ENCODE results near the gene ERBB3. TPM values are rescaled to one million over a fixed set of nuclear protein-coding genes. Genes with fewer than 3 reads are reported as not detected.

ERBB3 gene
- total RNA-seq, 1 experiment from 2014 or later, result 56.5 TPM

DNA sequence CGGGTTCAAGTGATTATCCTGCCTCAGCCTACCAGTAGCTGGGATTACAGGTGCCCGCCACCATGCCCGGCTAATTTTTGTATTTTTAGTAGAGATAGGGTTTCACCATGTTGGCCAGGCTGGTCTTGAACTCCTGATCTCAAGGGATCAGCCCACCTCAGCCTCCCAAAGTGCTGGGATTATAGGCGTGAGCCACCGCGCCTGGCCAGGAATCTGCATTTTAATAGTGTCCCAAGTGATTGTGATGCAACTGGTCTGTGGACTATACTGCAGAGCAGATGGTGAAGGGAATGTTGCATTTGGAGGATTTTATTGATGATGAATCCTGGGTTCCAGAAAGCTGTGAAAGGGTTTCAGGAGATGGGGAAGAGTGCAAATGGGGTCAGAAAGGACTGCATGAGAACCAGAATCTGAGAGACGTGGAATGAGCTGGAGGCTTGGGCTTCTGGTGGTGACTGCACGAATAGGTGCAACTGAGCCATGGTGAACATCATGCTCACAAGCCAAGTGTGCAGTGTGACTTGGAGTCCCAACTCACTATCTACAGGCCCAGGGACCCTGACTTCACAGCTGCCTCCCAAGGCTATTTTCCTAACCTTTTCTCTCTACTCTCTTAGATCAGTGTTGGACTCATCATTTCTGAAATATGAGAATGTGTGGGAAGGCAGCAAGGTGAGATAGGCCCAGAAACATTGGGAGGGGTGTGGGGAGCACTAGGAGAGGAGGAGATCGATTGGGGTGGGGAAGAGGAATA, 33.8 kb upstream of the ERBB3 start:
- H3K36me3 Mint-ChIP-seq (ENCODE audit: insufficient read depth in 1 of 3, low read depth in 3 of 3), result peaks cover 21 to 39% (median 31%) of the 10 kb centered on the region in 3 experiments
- Histone ChIP-seq H3K27me3 (ENCODE audit: insufficient read depth, low read length) (no peaks in the 10 kb centered on the region), H3K4me2 (ENCODE audit: insufficient read depth, insufficient read length, low read length) (no peak overlapping the region), H3T11ph (ENCODE audit: low read length) (no peak overlapping the region), H2BK15ac (ENCODE audit: low read depth, low read length) (no peak overlapping the region), H4K5ac (ENCODE audit: insufficient read length, low read depth, low read length) (no peak overlapping the region), H2BK120ac (ENCODE audit: low read depth, low read length, poor library complexity, severe bottlenecking) (no peak overlapping the region), H3K4ac (ENCODE audit: low read depth, low read length) (no peak overlapping the region), H3K56ac (ENCODE audit: insufficient read length, low read depth, low read length) (no peak overlapping the region), H2AFZ (ENCODE audit: low read length) (no peak overlapping the region), H2BK12ac (ENCODE audit: insufficient read length, low read depth, low read length) (no peak overlapping the region), H2AK5ac (ENCODE audit: insufficient read length, low read length) (no peak overlapping the region), H3K9ac (ENCODE audit: extremely low read depth, insufficient read length, low read length) (no peak overlapping the region), H4K20me1 (ENCODE audit: control insufficient read depth, insufficient read depth, insufficient read length) (peaks cover 3% of the 10 kb centered on the region), H3K23ac (ENCODE audit: insufficient read length, low read depth, low read length) (no peak overlapping the region), H3K18ac (ENCODE audit: insufficient read length, low read depth, low read length) (peak overlapping the region; percentile 40), H3K79me2 (ENCODE audit: insufficient read depth, low read length) (peaks cover 11% of the 10 kb centered on the region; the same call in 1 of the 2 replicates), H3K79me1 (ENCODE audit: insufficient read depth, low read depth, low read length, poor library complexity, severe bottlenecking) (no peaks in the 10 kb centered on the region), H3K27ac (ENCODE audit: insufficient read length, low read depth, low read length) (peak overlapping the region; percentile 63), H3K23me2 (ENCODE audit: insufficient read length, low read depth, low read length, poor library complexity, severe bottlenecking) (no peaks in the 10 kb centered on the region), H3K14ac (ENCODE audit: insufficient read depth, low read length) (no peak overlapping the region), H2BK5ac (ENCODE audit: insufficient read length, low read length) (no peak overlapping the region), H2BK20ac (ENCODE audit: low read depth, low read length, poor library complexity, severe bottlenecking) (no peak overlapping the region), H3K4me1 (ENCODE audit: insufficient read depth, low read length) (no peaks in the 10 kb centered on the region), H4K91ac (ENCODE audit: insufficient read length, low read depth, low read length) (no peak overlapping the region), H4K8ac (replicated peaks; ENCODE audit: insufficient read length, low read depth, low read length) (no peak overlapping the region), H3K9me3 (ENCODE audit: control insufficient read depth, low read depth, low read length) (no peaks in the 10 kb centered on the region)
- peak overlapping the region; percentile 41 to 94 (median 90); a peak in 6 of 7 replicates for H3K27ac Mint-ChIP-seq
- TF ChIP-seq, protein P1, sequence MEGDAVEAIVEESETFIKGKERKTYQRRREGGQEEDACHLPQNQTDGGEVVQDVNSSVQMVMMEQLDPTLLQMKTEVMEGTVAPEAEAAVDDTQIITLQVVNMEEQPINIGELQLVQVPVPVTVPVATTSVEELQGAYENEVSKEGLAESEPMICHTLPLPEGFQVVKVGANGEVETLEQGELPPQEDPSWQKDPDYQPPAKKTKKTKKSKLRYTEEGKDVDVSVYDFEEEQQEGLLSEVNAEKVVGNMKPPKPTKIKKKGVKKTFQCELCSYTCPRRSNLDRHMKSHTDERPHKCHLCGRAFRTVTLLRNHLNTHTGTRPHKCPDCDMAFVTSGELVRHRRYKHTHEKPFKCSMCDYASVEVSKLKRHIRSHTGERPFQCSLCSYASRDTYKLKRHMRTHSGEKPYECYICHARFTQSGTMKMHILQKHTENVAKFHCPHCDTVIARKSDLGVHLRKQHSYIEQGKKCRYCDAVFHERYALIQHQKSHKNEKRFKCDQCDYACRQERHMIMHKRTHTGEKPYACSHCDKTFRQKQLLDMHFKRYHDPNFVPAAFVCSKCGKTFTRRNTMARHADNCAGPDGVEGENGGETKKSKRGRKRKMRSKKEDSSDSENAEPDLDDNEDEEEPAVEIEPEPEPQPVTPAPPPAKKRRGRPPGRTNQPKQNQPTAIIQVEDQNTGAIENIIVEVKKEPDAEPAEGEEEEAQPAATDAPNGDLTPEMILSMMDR (conservative IDR thresholded peaks at IDR 0.05), result no peak
- no peak for DNase-seq
- WGBS (ENCODE audit: extremely low coverage, insufficient read length, low lambda C conversion rate), result no CpG with 5 or more reads among the region's 9 CpGs
- peak overlapping the region in 1 of 2 experiments; percentile 49; a peak in 3 of 5 replicates for H3K4me3 Mint-ChIP-seq
- H3K4me1 Mint-ChIP-seq, result peaks cover 17 to 18% of the 10 kb centered on the region in 2 experiments
- no peaks in the 10 kb centered on the region for H3K27me3 Mint-ChIP-seq (ENCODE audit: low read depth)
- H3K9me3 Mint-ChIP-seq, result peaks cover 0 to 3% of the 10 kb centered on the region in 2 experiments; a peak in 2 of 5 replicates
